ENCODE results near the gene TTC13.

TTC13 gene

GRCh38 chr1:230950404-230950803 is 28.3 kb downstream of the TTC13 start:
- H3K4me3 ChIP-seq (ENCODE audit: low read depth, low read length) = no peak overlapping the region

DNA sequence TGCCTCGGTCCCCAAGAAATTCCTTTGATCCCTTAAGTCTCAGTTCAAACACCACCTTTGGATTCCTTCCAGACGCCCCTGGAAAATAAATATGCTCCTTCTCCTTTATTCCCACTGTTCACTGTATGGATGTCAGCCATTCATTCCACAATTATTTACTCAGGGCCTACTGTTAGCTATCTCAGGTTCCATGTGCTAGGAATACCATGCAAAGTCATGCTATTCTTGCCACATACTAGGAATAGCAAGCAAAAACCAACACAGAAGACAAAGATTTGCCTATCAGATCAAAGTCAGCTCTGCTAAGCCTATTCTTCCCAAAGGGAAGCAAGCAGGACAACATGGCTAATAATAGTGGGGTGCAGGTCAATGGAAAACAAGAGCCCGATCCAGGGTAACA is 29.8 kb downstream of the TTC13 start:
- H3K4me3 ChIP-seq (ENCODE audit: low read depth, low read length) = no peak overlapping the region

GRCh38 chr1:230948301-230948700 is 30.4 kb downstream of the TTC13 start:
- H3K4me3 ChIP-seq (ENCODE audit: low read depth, low read length) = no peak overlapping the region

DNA sequence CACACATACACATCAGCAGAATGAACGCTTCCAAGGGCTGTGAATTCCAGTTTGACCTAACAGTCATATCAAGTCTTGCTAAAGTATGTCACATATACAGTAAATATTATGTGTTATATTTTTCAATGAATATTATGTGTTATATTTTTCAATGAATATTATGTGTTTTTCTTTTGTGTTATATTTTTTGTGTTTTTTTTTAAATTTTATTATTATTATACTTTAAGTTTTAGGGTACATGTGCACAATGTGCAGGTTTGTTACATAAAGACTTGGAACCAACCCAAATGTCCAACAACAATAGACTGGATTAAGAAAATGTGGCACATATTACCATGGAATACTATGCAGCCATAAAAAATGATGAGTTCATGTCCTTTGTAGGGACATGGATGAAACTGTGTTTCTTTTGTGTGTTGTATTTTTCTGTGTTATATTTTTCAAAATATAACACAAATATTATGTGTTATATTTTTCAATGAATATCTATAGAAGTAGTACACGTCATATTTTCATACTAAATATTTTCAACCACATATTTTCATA is 35.5 kb downstream of the TTC13 start:
- no peak overlapping the region for H3K4me3 ChIP-seq (ENCODE audit: low read depth, low read length)

DNA sequence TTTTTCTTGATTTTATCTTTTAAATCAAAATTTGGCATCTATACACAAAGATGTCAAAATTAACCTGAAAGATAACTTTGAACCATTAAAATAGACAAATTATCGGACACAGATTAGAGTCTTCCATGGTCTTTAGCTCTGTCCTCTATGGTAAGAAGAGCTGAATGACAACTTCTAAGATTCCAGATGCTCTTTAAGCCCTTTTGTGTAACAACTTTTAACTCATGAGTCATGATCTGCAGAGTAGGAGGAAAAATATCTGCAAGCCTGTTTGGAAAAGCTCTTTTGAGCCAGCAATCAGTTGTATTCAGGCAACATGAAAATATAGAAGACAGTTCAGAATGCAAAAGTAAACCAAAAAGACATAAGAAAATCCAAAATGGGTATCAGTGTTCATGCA is 37.8 kb downstream of the TTC13 start:
- H3K4me3 ChIP-seq (ENCODE audit: low read depth, low read length) = no peak overlapping the region

DNA sequence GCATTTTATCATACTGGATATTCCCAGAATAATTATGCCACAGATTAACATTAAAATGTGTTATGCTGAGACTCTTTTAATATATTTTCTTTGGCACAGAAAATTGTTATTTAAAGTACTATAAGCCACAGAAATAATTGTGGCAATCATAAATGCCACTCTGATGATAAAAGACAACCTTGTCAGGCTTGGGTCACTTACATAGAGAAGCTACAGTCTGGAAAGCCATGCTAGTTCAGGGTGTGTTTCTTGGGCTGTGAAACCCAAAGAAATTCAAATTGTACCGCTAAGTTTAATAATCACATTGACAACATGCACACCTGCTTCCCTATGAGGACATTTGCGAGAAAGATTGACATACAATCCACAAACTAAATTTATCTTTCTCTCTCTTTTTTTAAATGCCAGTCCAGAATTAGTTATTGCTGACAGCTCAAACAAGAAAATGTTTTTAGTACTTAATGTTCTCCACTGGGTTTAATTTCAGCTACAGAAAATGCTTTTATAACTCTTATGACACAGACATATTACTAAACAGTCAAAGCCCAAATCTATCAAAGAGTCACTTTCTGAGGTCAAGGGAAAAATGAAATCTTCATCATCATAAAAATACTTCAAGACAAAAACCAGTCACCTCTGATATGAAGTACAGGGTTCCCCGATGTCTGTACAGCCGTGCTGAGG is 38.7 kb downstream of the TTC13 start:
- H3K4me3 ChIP-seq (ENCODE audit: low read depth, low read length) = no peak overlapping the region

DNA sequence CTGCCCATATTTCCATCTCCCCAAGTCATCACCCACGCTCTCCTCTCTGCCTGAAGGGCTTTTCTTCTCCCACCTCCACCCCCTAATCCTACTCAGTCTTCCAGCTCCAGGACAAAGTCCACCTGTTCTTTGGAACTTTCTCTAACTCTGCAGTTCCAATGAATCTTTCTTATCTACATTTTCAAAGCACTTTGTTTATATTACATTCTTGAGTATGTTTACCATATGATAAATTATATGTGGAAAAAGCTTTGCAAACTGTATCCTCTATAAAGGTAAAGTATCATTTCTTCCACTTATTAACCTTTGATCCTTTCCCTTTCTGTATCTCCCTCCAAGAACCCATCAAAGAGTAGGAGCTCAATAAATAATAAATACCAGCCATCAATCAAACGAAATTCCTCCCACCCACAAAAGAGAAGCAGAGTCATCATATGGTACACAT is 39.7 kb downstream of the TTC13 start:
- H3K4me3 ChIP-seq (ENCODE audit: low read depth, low read length) = no peak overlapping the region

DNA sequence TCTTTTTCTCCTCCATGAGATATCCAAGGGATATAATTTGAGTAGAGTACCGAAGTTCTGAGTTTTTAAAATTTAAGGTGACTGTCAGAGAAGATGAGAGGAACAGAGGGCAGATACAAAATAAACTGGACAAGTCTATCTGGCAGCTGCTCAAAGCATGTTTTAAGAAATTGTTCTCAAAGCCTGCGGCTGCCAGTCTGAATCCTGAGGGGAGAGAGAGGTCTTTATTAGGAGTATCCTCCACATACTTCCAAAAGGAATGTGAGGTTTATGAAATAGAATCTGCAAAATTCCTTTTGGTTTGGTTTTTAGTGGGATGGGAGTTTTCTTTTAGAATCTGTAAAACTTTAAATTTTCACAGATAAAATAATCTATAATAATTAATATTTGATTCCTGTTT is 41.3 kb downstream of the TTC13 start:
- no peak overlapping the region for H3K4me3 ChIP-seq (ENCODE audit: low read depth, low read length)

DNA sequence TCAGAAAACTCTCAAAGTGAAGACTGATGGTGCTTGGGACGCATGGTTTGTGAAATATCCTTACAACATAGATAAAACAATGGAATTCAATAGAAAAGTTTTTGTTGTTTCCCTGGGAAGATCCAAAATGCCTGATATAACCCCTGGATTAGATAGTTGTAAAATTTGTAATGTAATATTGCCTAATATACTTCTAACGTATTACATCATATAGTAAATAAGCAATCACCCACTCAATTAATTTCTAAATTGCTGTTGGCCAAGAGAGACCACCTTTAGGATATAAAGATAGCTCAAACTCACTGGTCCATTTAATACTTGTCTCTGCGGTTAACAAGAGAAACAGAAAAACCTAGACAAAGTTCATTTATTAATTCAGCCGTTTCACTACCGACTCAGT is 42.2 kb downstream of the TTC13 start:
- H3K4me3 ChIP-seq (ENCODE audit: low read depth, low read length) = no peak overlapping the region

- H3K4me3 ChIP-seq (ENCODE audit: low read depth, low read length) = no peak overlapping the region
Observed at GRCh38 chr1:230935852-230936251, 42.8 kb downstream of the TTC13 start.

GRCh38 chr1:230930986-230931385 is 47.7 kb downstream of the TTC13 start:
- no peak overlapping the region for H3K4me3 ChIP-seq (ENCODE audit: low read depth, low read length)

DNA sequence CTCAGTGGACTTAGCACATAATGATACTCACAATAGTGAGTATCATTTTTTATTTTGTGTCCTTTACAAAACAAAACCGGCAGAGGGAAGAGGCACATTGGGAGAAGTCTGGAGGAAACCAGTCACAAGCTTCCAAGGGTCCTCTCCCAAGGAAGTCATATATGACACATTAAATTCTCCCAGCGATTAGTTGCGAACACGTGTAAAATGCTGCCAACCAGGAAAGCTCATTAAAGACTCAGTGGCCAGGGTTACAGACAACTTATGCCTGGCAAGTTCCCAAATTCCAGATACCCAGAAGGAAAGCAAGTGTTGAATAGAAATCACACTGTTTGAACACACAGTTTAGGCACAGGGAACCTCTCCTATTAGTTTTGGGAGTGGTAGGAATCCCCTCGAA is 52.5 kb downstream of the TTC13 start:
- no peak overlapping the region for H3K4me3 ChIP-seq (ENCODE audit: low read depth, low read length)

GRCh38 chr1:230925608-230926007 is 53.1 kb downstream of the TTC13 start:
- H3K4me3 ChIP-seq (ENCODE audit: low read depth, low read length) = no peak overlapping the region

DNA sequence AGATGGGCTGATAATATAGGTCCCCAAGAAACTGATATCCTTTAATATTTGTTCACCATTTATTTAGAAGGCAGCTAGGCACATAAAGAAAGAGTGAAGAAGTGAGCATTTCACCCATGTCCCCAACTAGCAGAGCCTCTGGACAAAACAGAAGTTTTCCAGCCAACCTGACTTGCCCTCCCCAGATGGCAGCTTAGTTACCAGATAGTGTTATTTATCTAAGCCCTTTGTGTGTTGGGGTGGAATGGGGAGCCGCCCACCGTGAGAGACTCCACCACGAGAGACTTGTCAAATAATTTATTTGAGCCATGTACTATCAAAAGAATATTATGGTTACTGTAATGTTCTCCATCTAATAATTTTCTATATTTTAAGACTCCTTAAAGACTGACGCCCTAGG is 55.5 kb downstream of the TTC13 start:
- no peak overlapping the region for H3K4me3 ChIP-seq (ENCODE audit: low read depth, low read length)

DNA sequence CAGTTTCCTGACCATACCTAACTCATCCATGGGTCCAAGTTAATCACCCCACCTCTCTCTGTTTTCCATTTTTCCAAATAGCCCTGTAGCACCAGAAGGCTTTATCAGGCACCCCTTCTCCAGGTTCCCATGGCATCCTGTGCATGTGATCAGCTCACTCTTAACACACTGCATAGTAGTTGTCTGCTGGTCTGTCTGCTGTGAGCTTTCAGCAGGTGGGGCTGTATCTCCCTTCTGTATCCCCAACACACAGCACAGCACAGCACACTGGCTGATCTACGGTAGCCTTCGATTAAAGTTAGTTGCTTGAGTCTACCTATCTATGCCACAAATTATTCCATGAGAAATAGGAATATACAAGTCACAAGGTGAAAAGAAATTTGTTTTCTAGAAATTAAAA is 56.0 kb downstream of the TTC13 start:
- H3K4me3 ChIP-seq (ENCODE audit: low read depth, low read length) = no peak overlapping the region

DNA sequence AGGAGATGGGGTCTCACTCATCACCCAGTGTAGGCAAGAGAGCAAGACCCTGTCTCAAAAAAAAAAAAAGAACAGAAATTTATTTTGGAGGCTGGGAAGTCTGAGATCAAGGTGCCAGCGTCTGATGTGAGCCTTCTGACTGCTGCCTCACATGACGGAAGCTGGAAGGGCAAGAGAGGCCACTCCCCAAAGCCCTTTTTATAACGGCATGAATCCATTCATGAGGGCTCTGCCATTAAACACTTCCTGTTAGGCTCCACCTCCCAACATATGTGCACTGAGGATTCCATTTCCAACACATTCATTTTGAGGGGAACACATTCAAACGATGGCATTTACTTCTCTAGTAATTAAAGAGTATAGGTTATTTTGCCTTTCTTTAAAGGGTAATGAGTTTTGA is 59.5 kb downstream of the TTC13 start:
- H3K4me3 ChIP-seq (ENCODE audit: low read depth, low read length) = no peak overlapping the region

DNA sequence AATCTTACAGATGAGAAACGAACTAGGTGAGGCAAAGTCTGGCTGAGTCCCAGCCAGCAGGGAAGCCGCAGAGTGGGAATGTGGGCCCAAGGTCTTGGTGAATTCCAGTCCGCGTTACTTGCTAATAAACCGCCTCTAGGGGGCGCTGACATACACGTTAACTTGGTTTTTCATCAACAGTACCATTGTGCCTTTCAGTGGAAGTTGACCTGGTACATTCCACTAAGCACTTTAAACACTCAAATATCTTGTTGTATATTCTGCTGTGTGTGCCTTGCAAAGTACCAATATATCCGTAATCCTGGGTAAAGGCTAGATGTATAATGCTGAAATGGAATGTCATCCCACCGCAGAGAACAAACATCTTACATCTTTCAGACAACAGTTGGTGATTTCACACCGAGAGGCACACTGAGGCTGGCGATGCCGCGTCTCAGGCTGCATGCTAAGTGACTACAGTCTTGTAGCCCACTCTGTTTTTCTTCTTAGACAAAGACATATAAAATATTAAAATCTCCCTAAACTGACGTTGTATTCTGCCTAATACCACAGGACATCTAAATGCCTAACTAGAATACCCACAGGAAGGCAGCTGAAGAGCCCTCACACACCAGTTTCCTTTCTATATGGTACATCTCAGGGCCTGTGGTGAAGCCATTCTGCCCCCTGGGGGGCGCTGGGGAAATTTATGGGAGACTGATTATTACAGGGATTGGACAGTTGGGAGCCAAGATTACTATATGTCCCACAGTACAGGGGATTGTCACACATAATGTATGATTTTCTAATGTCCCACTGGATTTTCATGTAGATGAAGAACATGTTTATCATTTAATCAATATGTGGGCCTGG is 61.2 kb downstream of the TTC13 start:
- H3K4me3 ChIP-seq (ENCODE audit: low read depth, low read length) = no peak overlapping the region

- no peak overlapping the region for H3K4me3 ChIP-seq (ENCODE audit: low read depth, low read length)
Observed at GRCh38 chr1:230916587-230917283, 61.9 kb downstream of the TTC13 start.

DNA sequence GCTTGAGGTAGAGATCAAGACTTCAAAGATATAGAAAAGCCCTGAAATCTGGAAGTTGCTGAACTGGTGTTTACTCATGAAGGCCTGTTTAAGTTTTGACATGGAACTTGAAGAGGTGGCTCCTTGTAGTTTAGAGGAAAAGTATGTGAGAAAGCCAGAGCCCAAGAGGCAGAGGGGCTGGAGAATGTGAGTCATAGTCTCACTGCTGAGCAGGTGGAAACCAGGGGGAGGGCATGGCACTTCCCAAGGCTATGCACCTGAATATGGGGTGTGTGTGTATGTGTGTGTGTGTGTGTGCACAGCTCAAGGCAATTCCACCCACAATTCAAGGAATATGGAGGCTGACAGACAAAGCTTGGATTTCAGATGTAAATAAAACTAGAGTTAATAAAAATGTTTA is 63.6 kb downstream of the TTC13 start:
- H3K4me3 ChIP-seq (ENCODE audit: low read depth, low read length) = no peak overlapping the region

DNA sequence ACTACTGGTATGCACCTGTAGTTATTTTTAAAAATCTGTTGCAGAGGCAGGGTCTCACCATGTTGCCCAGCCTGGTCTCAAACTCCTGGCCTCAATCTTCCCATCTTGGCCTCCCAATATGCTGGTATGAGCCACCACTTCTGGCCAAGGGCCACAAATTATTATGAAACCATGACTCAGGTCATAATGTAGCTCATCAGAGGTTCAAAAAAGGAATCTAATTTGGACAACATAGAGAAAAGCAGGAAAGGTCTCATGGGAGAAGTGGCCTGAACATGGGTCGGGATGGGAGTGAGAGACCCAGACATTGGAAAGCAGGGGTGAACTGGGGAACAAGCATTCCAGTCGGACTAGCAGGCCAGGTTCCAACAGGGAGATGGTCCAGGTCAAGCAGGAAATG is 65.2 kb downstream of the TTC13 start:
- H3K4me3 ChIP-seq (ENCODE audit: low read depth, low read length) = no peak overlapping the region

DNA sequence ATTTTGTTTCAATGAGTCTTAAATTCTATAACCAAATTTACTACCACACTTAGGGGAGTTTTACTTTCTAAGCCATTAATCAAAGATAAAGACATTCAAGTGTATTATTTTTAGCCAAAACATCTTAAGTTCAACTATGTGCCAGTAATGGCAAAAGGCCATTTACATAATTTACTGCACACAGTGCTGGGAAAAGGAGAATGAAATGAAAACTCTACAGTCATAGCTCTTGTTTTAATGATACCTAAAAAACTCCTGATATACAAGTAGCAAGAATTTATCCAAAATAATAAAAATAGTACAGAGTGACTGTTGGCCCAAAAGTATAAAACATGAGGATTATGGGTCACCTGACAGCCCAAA is 67.9 kb downstream of the TTC13 start:
- H3K4me3 ChIP-seq (ENCODE audit: low read depth, low read length) = no peak overlapping the region

Measured in iPS-11a (cell line).